SIG-M5 treated with dmso at 0.1 percent for 504 hours (cell line): ENCODE results near the gene SMIM8.

Experiments used
- DNase-seq: peaks from one replicate; lab custom pipeline; 2025; ENCODE audit not compliant: unreplicated experiment; lab: John Stamatoyannopoulos, UW

The SMIM8 gene

DNA sequence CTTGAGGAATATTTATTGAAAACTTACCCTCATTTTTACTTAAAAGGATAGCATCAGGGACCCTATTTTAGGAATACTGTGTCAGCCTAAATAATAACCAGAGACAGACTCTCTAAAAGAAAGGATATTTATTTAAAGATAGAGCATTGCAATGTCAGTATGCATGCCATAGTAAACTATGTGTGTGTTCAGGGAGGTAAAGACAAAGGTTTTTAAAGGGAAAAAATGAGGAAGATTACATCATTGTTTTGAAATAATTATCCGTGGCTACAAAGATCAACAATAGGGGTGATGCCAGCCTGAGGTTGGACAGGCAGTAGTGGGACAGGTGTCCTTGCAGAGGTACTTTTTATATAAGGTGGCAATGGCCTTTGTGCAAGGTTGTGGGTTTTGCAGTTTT, 61.6 kb downstream of the SMIM8 start:
- DNase-seq = no peak

DNA sequence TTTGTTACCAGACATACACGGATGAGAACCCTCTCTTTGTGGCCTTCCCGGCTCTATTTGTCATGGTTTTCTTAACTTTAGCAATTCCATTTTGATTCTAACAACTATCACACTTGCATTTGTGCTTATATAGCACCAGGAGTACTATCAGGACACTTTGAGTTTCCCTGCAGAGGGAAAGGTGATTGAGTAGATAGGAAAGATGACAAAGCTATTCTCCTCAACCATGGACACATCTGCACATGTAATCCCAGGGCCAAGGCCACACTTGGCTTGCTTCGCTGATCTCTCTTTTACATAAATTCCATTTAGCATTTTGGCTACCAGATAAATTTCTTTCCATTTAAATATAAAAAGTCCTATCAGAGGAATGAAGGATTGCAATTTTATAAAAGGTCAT, 62.1 kb downstream of the SMIM8 start:
- DNase-seq = no peak

DNA sequence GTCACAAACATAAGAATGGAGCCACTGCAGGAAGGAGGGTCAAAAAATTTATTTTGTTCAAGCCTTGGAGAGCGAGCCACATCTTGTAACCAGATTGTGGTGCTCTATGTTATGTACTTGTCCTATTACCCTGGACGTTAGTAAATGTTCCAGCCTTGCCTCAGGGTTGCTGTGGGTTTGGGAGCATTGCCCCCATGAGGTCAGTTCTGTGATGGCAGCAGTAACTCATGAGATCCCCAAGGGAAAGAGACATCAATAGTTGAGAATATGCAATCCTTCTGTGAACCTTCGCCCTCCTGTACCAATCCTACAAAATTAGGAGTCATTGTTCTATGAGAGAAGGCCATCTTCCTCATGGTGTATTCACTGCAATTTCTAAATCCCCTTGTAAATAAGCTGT, 68.9 kb downstream of the SMIM8 start:
- DNase-seq = peak; percentile 29
